ENCODE measurements around the gene HCFC2.
A peak's percentile ranks its signal among the peaks of the same experiment; 100 is the strongest.
"Not testable (repeated sequence)": the region's sequence is repeated elsewhere in the genome, so short reads cannot be mapped to it uniquely, and the experiment has no call there.

Gene HCFC2

DNA sequence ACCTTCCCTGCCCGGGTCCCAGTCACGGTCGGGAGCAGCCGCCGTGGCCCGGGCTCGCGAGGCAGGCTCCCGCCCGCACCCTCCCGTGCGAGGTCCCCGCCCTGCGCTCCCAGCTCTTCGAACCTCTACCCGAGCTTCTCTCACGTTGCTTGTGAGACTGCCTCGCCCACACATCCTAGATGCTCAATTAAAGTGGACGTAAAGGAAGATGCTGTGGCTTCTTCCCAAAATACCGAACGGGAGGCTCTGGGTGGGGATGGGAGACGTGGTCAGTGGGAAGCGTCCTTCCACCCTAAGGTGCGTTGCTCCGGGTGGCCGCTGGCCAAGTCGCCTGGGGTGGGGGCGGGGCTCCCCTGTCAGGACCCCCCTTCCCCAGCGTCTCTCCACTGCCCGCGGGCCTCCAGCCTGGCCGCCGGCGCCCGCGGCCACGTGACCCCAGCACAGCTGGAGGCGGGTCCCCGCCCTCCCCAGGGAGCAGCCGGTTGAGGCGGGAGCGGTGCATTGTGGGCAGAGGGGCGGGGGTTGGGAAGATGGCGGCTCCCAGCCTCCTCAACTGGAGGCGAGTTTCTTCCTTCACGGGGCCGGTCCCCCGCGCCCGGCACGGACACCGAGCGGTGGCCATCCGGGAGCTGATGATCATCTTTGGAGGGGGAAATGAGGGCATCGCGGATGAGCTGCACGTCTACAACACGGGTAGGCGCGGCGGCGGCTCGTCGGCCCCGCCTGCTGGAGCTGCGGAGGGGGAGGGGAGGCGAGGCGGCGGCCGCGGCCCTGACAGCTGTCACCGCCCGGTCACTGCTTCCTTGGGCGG, at the start of gene HCFC2:
HCFC2 (plus strand) TSS at position 501 of the 811 bp plus-strand sequence; CDS start at position 531, 30 bp downstream.
- H3K4me3 ChIP-seq (replicated peaks in 1 of 2; ENCODE audit: low read depth in 2 of 2, low read length in 2 of 2) = peak within 1 kb of the TSS; percentile 85 to 89
- peak; percentile 89 to 93 for DNase-seq (ENCODE audit: low read depth in 2 of 2)
- TF ChIP-seq, protein P1, sequence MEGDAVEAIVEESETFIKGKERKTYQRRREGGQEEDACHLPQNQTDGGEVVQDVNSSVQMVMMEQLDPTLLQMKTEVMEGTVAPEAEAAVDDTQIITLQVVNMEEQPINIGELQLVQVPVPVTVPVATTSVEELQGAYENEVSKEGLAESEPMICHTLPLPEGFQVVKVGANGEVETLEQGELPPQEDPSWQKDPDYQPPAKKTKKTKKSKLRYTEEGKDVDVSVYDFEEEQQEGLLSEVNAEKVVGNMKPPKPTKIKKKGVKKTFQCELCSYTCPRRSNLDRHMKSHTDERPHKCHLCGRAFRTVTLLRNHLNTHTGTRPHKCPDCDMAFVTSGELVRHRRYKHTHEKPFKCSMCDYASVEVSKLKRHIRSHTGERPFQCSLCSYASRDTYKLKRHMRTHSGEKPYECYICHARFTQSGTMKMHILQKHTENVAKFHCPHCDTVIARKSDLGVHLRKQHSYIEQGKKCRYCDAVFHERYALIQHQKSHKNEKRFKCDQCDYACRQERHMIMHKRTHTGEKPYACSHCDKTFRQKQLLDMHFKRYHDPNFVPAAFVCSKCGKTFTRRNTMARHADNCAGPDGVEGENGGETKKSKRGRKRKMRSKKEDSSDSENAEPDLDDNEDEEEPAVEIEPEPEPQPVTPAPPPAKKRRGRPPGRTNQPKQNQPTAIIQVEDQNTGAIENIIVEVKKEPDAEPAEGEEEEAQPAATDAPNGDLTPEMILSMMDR (IDR thresholded peaks at IDR 0.05; ENCODE audit: low read depth, low read length) = no peak

DNA sequence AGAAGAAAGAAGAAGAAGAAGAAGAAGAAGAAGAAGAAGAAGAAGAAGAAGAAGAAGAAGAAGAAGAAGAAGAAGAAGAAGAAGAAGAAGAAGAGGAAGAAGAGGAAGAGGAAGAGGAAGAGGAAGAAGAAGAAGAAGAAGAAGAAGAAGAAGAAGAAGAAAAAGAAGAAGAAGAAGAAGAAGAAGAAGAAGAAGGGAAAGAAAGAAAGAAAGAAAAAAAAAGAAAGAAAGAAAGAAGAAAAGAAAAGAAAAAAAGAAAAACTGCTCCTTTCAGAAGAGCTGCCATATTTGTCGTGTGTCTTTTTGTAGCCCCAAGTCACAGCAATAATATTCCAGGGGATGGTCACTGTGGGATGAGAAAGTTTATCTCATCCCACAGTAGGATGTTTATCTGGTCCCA, 42.5 kb upstream of the HCFC2 start:
- not testable (repeated sequence) for DNase-seq (ENCODE audit: low read depth in 2 of 2); H3K4me3 ChIP-seq (replicated peaks in 1 of 2; ENCODE audit: low read depth in 2 of 2, low read length in 2 of 2)

DNA sequence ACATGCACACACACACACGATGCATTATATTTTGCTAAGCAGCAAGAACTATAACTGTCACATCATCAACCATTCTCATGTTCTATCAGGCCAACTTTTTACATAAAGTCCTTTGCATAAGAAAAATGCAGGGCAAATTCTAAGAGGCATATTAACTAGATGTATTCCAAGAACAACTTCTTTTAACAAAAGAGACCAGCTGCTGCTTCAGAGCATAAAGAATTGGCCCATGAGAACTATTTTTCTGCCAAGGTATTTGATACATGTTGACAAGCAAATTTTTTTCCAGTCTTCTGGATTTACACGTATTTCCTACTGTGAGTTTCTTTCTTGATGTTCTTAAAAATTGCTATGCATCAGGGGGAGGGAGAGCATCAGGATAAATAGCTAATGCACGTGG, 41.5 kb upstream of the HCFC2 start:
- peak in 1 of 2 donors; percentile 73 for DNase-seq (ENCODE audit: low read depth in 2 of 2)
- no peak overlapping the region for H3K4me3 ChIP-seq (replicated peaks in 1 of 2; ENCODE audit: low read depth in 2 of 2, low read length in 2 of 2)
- TF ChIP-seq, protein P1 (IDR thresholded peaks at IDR 0.05; ENCODE audit: low read depth, low read length) = no peak

DNA sequence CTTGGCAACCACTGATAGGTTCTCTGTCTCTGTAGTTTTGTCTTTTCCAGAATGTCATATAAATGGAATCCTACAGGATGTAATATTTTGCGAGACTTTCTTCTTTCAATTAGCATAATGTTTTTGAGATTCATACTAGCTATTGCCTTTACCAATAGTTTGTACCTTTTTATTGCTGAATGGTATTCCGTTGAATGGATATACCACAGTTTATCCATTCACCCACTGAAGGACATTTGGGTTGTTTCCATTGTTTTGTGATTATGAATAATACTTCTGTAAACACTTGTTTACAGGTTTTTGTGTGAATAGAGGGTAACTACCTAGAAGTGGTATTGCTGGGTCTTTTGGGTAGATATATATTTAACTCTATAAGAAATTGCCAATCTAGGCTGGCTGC, 40.6 kb upstream of the HCFC2 start:
- no peak for DNase-seq (ENCODE audit: low read depth in 2 of 2)
- no peak overlapping the region for H3K4me3 ChIP-seq (replicated peaks in 1 of 2; ENCODE audit: low read depth in 2 of 2, low read length in 2 of 2)
- TF ChIP-seq, protein P1 (IDR thresholded peaks at IDR 0.05; ENCODE audit: low read depth, low read length) = no peak

DNA sequence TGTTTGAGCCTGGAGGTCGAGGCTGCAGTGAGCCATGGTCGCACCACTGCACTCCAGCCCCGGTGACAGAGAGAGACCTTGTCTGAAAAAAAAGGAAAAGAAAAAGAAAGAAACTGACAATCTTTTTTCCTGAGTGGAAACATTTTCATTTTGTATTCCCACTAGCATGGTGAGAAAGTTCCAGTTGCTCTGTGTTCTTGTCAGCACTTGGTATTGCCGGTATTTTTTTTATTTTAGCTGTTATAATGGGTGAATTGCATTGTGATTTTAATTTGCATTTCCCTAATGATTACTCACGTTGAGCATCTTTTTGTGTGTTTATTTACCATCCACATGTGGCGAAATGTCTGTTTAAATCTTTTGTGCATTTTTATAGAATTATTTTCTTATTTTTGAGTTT, 40.0 kb upstream of the HCFC2 start:
- DNase-seq (ENCODE audit: low read depth in 2 of 2) = no peak
- TF ChIP-seq, protein P1 (IDR thresholded peaks at IDR 0.05; ENCODE audit: low read depth, low read length) = no peak
- H3K4me3 ChIP-seq (replicated peaks in 1 of 2; ENCODE audit: low read depth in 2 of 2, low read length in 2 of 2) = no peak overlapping the region

DNA sequence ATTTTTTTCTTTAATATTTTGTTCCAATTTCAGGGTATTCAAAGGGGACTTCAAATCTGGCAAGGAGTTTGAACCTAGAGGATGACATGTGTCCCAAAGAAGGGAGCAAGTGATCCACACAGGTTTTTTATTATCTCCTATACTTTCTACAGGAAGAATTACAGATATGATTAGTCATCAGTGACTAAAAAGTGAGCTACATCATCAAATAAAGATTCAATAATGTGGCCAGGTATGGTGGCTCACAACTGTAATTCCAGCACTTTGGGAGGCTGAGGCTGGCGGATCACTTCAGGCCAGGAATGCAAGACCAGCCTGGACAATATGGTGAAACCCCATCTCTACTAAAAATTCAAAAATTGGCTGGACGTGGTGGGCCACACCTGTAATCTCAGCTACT, 38.6 kb upstream of the HCFC2 start:
- TF ChIP-seq, protein P1 (IDR thresholded peaks at IDR 0.05; ENCODE audit: low read depth, low read length) = no peak
- no peak for DNase-seq (ENCODE audit: low read depth in 2 of 2)
- H3K4me3 ChIP-seq (replicated peaks in 1 of 2; ENCODE audit: low read depth in 2 of 2, low read length in 2 of 2) = no peak overlapping the region

DNA sequence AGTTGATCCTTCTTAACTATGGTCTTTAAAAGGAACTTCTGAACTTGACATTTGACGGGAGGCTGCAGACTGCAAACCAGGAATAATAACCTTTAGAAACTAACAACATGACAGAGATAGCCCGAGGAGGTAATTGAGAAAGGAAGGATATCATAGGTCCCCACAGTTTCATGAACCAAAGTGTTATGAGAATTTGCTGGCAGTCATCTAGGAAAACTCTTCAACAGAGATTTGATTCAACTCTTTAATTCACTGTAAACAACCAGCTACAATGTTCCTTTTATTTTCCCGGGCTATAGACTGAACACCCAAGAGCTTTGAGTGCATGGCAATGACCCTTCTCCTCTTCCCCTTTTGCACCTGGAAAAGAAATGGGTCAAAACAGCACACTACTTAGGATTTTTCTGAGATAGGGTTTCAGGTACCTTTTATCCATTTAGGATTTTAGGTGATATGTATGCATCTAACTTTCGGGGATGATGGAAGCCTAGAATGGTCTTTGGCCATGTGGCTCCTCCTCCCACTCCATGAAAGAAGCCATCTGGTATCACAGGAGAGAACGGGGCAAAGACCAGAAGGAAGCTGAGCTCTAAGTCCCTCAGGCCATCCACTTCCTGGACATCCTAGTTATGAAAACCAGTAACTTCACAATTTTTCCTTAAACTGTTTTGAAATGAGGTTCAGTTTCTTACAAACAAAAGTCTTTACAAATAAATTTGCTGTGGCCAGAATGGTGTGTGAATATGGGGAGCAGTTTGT, 37.3 kb upstream of the HCFC2 start:
- DNase-seq (ENCODE audit: low read depth in 2 of 2) = no peak
- H3K4me3 ChIP-seq (replicated peaks in 1 of 2; ENCODE audit: low read depth in 2 of 2, low read length in 2 of 2) = no peak overlapping the region
- TF ChIP-seq, protein P1 (IDR thresholded peaks at IDR 0.05; ENCODE audit: low read depth, low read length) = no peak

DNA sequence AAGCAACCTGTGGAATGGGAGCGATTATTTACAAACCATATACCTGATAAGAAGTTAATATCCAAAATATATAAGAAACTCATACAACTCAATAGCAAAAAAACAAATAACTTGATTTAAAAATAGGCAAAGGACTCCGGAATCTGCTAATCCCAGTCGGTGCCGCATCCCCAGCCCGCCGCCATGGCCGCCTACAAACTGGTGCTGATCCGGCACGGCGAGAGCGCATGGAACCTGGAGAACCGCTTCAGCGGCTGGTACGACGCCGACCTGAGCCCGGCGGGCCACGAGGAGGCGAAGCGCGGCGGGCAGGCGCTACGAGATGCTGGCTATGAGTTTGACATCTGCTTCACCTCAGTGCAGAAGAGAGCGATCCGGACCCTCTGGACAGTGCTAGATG, 33.7 kb upstream of the HCFC2 start:
- H3K4me3 ChIP-seq (replicated peaks in 1 of 2; ENCODE audit: low read depth in 2 of 2, low read length in 2 of 2); DNase-seq (ENCODE audit: low read depth in 2 of 2): not testable (repeated sequence)

DNA sequence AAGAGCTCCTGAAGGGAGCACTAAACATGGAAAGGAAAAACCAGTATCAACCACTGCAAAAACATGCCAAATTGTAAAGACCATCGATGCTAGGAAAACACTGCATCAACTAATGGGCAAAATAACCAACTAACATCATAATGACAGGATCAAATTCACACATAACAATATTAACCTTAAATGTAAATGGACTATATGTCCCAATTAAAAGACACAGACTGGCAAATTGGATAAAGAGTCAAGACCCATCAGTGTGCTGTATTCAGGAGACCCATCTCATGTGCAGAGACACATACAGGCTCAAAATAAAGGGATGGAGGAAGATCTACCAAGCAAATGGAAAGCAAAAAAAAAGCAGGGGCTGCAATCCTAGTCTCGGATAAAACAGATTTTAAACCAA, 28.2 kb upstream of the HCFC2 start:
- DNase-seq (ENCODE audit: low read depth in 2 of 2); H3K4me3 ChIP-seq (replicated peaks in 1 of 2; ENCODE audit: low read depth in 2 of 2, low read length in 2 of 2): not testable (repeated sequence)

DNA sequence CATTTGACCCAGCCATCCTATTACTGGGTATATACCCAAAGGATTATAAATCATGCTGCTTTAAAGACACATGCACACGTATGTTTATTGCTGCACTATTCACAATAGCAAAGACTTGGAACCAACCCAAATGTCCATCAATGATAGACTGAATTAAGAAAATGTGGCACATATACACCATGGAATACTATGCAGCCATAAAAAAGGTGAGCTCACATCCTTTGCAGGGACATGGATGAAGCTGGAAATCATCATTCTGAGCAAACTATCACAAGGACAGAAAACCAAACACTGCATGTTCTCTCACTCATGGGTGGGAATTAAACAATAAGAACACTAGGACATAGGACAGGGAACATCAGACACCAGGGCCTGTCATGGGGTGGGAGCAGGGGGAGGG, 24.6 kb upstream of the HCFC2 start:
- H3K4me3 ChIP-seq (replicated peaks in 1 of 2; ENCODE audit: low read depth in 2 of 2, low read length in 2 of 2); DNase-seq (ENCODE audit: low read depth in 2 of 2): not testable (repeated sequence)
